Measurements from ENCODE around the gene DDX52. TPM values are rescaled to one million over a fixed set of nuclear protein-coding genes. Genes with fewer than 3 reads are reported as not detected.
"Not testable (repeated sequence)": the region's sequence is repeated elsewhere in the genome, so short reads cannot be mapped to it uniquely, and the experiment has no call there.

DDX52 gene
- total RNA-seq, 1 donor from 2014 or later = 55.1 TPM

GRCh38 chr17:37640015-37640414, 3.2 kb downstream of the DDX52 start:
- Histone ChIP-seq H3K4me1 (ENCODE audit: insufficient read depth, low read length) (peaks cover 11% of the 10 kb centered on the region), H3K9ac (ENCODE audit: low read length) (no peak overlapping the region), H3K9me3 (ENCODE audit: insufficient read depth, low read depth, low read length) (no peaks in the 10 kb centered on the region), H4K20me1 (ENCODE audit: insufficient read depth, low read length) (peaks cover 18% of the 10 kb centered on the region), H3K4me3 (ENCODE audit: insufficient read depth, low read depth, low read length) (no peak overlapping the region), H3K27ac (ENCODE audit: low read depth, low read length) (no peak overlapping the region), H3K4me2 (ENCODE audit: low read length) (no peak overlapping the region), H3K27me3 (ENCODE audit: insufficient read depth, low read length) (no peaks in the 10 kb centered on the region), H3K79me2 (ENCODE audit: insufficient read depth, low read length) (peaks cover 77% of the 10 kb centered on the region), H3K36me3 (ENCODE audit: insufficient read depth, low read length) (peaks cover 27% of the 10 kb centered on the region), H2AFZ (ENCODE audit: low read depth, low read length) (no peak overlapping the region)
- peaks cover 14% of the 10 kb centered on the region for H3K4me1 Mint-ChIP-seq (ENCODE audit: low read depth, unreplicated experiment)
- no peaks in the 10 kb centered on the region for H3K27me3 Mint-ChIP-seq (ENCODE audit: low read depth, unreplicated experiment)
- no peak overlapping the region for H3K4me3 Mint-ChIP-seq (ENCODE audit: unreplicated experiment)
- no peak overlapping the region for H3K27ac Mint-ChIP-seq (ENCODE audit: unreplicated experiment)
- H3K36me3 Mint-ChIP-seq (ENCODE audit: low read depth, unreplicated experiment) = peaks cover 16% of the 10 kb centered on the region
- FAIRE-seq = no peak
- TF ChIP-seq, protein P1, sequence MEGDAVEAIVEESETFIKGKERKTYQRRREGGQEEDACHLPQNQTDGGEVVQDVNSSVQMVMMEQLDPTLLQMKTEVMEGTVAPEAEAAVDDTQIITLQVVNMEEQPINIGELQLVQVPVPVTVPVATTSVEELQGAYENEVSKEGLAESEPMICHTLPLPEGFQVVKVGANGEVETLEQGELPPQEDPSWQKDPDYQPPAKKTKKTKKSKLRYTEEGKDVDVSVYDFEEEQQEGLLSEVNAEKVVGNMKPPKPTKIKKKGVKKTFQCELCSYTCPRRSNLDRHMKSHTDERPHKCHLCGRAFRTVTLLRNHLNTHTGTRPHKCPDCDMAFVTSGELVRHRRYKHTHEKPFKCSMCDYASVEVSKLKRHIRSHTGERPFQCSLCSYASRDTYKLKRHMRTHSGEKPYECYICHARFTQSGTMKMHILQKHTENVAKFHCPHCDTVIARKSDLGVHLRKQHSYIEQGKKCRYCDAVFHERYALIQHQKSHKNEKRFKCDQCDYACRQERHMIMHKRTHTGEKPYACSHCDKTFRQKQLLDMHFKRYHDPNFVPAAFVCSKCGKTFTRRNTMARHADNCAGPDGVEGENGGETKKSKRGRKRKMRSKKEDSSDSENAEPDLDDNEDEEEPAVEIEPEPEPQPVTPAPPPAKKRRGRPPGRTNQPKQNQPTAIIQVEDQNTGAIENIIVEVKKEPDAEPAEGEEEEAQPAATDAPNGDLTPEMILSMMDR (IDR thresholded peaks at IDR 0.05; ENCODE audit: insufficient read depth, low read depth, low read length) = no peak
- no peaks in the 10 kb centered on the region for H3K9me3 Mint-ChIP-seq (ENCODE audit: unreplicated experiment)
- DNase-seq (ENCODE audit: low read depth) = no peak

- Histone ChIP-seq H3K4me2 (ENCODE audit: low read length) (no peak overlapping the region), H3K4me1 (ENCODE audit: insufficient read depth, low read length) (peaks cover 7% of the 10 kb centered on the region), H3K27me3 (ENCODE audit: insufficient read depth, low read length) (no peaks in the 10 kb centered on the region), H2AFZ (ENCODE audit: low read depth, low read length) (no peak overlapping the region), H3K79me2 (ENCODE audit: insufficient read depth, low read length) (peaks cover 78% of the 10 kb centered on the region), H3K27ac (ENCODE audit: low read depth, low read length) (no peak overlapping the region), H4K20me1 (ENCODE audit: insufficient read depth, low read length) (peaks cover 18% of the 10 kb centered on the region), H3K9me3 (ENCODE audit: insufficient read depth, low read depth, low read length) (no peaks in the 10 kb centered on the region), H3K36me3 (ENCODE audit: insufficient read depth, low read length) (peaks cover 32% of the 10 kb centered on the region), H3K9ac (ENCODE audit: low read length) (no peak overlapping the region), H3K4me3 (ENCODE audit: insufficient read depth, low read depth, low read length) (no peak overlapping the region)
- no peaks in the 10 kb centered on the region for H3K27me3 Mint-ChIP-seq (ENCODE audit: low read depth, unreplicated experiment)
- H3K27ac Mint-ChIP-seq (ENCODE audit: unreplicated experiment) = no peak overlapping the region
- H3K9me3 Mint-ChIP-seq (ENCODE audit: unreplicated experiment) = no peaks in the 10 kb centered on the region
- TF ChIP-seq EZH2 (IDR thresholded peaks at IDR 0.05; ENCODE audit: insufficient read depth, low read length) = no peak
- TF ChIP-seq, protein P1 (IDR thresholded peaks at IDR 0.05; ENCODE audit: insufficient read depth, low read depth, low read length) = no peak
- H3K4me3 Mint-ChIP-seq (ENCODE audit: unreplicated experiment) = no peak overlapping the region
- no peak for DNase-seq (ENCODE audit: low read depth)
- no peak for FAIRE-seq
- peaks cover 10% of the 10 kb centered on the region for H3K4me1 Mint-ChIP-seq (ENCODE audit: low read depth, unreplicated experiment)
- peaks cover 16% of the 10 kb centered on the region for H3K36me3 Mint-ChIP-seq (ENCODE audit: low read depth, unreplicated experiment)
These were observed 5.3 kb downstream of the DDX52 start for GRCh38 chr17:37637956-37638355.

DNA sequence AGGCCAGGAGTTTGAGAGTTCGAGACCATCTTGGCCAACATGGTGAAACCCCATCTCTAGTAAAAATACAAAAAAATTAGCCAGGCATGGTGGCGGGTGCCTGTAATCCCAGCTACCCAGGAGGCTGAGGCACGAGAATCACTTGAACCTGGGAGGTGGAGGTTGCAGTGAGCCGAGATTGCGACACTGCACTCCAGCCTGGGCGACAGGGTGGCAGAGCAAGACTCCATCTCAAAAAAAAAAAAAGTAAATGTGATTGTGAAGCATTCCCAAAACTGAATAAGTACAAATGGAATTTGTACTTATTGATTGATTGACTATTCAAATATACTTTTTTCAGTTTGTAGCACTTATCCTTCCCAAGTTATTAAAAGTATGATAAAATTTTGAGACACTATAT, 26.8 kb downstream of the DDX52 start:
- H3K4me3 Mint-ChIP-seq (ENCODE audit: unreplicated experiment); DNase-seq (ENCODE audit: low read depth); H3K9me3 ChIP-seq (ENCODE audit: insufficient read depth, low read depth, low read length); H3K9me3 Mint-ChIP-seq (ENCODE audit: unreplicated experiment); H3K27ac ChIP-seq (ENCODE audit: low read depth, low read length); H3K4me3 ChIP-seq (ENCODE audit: insufficient read depth, low read depth, low read length); H2AFZ ChIP-seq (ENCODE audit: low read depth, low read length); H3K27me3 ChIP-seq (ENCODE audit: insufficient read depth, low read length); H3K4me1 Mint-ChIP-seq (ENCODE audit: low read depth, unreplicated experiment); H3K4me2 ChIP-seq (ENCODE audit: low read length); H3K4me1 ChIP-seq (ENCODE audit: insufficient read depth, low read length); H3K79me2 ChIP-seq (ENCODE audit: insufficient read depth, low read length); H3K9ac ChIP-seq (ENCODE audit: low read length); H3K27ac Mint-ChIP-seq (ENCODE audit: unreplicated experiment); H3K36me3 Mint-ChIP-seq (ENCODE audit: low read depth, unreplicated experiment); H3K27me3 Mint-ChIP-seq (ENCODE audit: low read depth, unreplicated experiment); FAIRE-seq; H4K20me1 ChIP-seq (ENCODE audit: insufficient read depth, low read length): not testable (repeated sequence)
- H3K36me3 ChIP-seq (ENCODE audit: insufficient read depth, low read length) = peaks cover 51% of the 10 kb centered on the region
